Fibroblast of lung (primary cell): Measurements from ENCODE around the gene RIN3.

Experiments used
- CTCF ChIP-seq, 2 donors: IDR thresholded peaks in 1 of 2; conservative IDR thresholded peaks in 1 of 2; 1 replicate in 1 of 2; 2 replicates in 1 of 2; pipeline ENCODE4 v1.5.1; 2011 to 2012; ENCODE audit warnings: low read length in 2 of 2, control low read depth in 1 of 2, inconsistent platforms in 1 of 2, low read depth in 1 of 2, mild to moderate bottlenecking in 1 of 2
- EZH2 ChIP-seq: IDR thresholded peaks from 2 replicates; pipeline ENCODE4 v1.5.1; 2012; ENCODE audit warnings: low read length, control low read depth, mild to moderate bottlenecking; ENCODE audit errors: missing control alignments

- TF ChIP-seq CTCF (conservative IDR thresholded peaks at IDR 0.05 in 1 of 2, IDR thresholded peaks at IDR 0.05 in 1 of 2; ENCODE audit: low read depth in 1 of 2, low read length in 2 of 2) (no peak), EZH2 (no peak)
Measured at GRCh38 chr14:92601757-92602417, 88.3 kb downstream of the RIN3 start.
